GM15510 (cell line): ENCODE measurements around the gene PYGL.

Source experiments
- POLR2A ChIP-seq: IDR thresholded peaks from 3 replicates; pipeline ENCODE4 v1.6.1; 2011; ENCODE audit warnings: borderline replicate concordance; ENCODE audit not compliant: insufficient read length; ENCODE audit errors: extremely low read depth

Gene PYGL

GRCh38 chr14:50964683-50965390, 20.6 kb upstream of the PYGL start:
- TF ChIP-seq POLR2A: no peak

- no peak for TF ChIP-seq POLR2A
Observed at GRCh38 chr14:50963919-50964318, 19.6 kb upstream of the PYGL start.

- no peak for TF ChIP-seq POLR2A
Observed at GRCh38 chr14:50961605-50962221, 17.4 kb upstream of the PYGL start.

- TF ChIP-seq POLR2A: no peak
Observed at GRCh38 chr14:50957296-50957695, 13.0 kb upstream of the PYGL start.

GRCh38 chr14:50955373-50956043, 11.2 kb upstream of the PYGL start:
- no peak for TF ChIP-seq POLR2A

GRCh38 chr14:50954811-50955372, 10.6 kb upstream of the PYGL start:
- TF ChIP-seq POLR2A: no peak

GRCh38 chr14:50953502-50953901, 9.2 kb upstream of the PYGL start:
- TF ChIP-seq POLR2A: no peak

GRCh38 chr14:50951032-50951431, 6.7 kb upstream of the PYGL start:
- TF ChIP-seq POLR2A: no peak

- TF ChIP-seq POLR2A: no peak
Observed at GRCh38 chr14:50948205-50948604, 3.9 kb upstream of the PYGL start.

- TF ChIP-seq POLR2A: no peak
Observed at GRCh38 chr14:50947446-50947845, 3.2 kb upstream of the PYGL start.

- TF ChIP-seq POLR2A: no peak
Observed at GRCh38 chr14:50946234-50946935, 2.1 kb upstream of the PYGL start.

GRCh38 chr14:50944647-50945413, 547 bp upstream of the PYGL start:
- TF ChIP-seq POLR2A: no peak

- no peak for TF ChIP-seq POLR2A
Observed at GRCh38 chr14:50943261-50943942, 881 bp downstream of the PYGL start.

GRCh38 chr14:50941151-50941550, 3.1 kb downstream of the PYGL start:
- no peak for TF ChIP-seq POLR2A
